COLO668 (cell line): ENCODE measurements around the gene CRY2.

Experiments used
- DNase-seq: peaks from one replicate; lab custom pipeline; 2025; ENCODE audit not compliant: unreplicated experiment; lab: John Stamatoyannopoulos, UW

The CRY2 gene

DNA sequence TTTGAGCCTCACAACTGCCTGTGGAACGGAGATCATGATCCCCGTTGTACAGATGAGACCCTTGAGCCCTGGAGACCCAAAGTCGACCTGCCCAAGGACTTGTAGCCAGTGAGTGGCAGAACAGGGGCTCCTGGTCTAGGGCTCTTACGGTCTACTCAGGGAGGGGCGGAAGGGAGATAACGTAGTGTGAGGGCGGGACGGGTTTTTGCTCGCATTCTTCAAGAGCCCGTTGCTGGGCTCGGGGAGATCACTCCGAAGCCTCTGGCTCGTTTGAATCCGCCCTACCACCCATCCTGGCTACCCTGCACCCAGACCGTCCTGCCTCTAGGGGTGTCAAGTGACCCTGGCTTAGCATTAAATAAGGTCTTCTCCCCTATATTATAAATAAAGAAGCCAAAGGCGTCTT is 639 bp downstream of the CRY2 start:
- peak; percentile 52 for DNase-seq

DNA sequence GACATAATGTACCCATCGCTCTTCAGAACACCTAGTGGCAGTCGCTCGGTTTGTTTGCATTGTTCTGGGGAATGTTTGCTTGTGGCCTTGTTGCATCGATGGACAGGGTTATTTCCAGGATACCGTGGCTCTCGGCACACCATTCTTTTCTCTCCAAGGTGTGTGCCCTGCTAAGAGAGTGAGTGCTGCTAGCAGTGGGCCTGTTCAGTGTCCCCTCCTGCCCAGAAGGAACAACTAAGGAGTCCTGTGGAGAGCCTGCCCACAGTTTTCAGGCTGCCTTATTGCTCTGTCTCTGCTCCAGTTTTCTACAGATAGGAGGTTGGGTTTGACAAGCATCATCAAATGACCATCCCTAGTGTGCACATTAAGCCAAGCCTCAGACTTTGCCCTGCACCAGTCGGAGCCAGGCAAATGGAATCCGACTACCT is 1.4 kb downstream of the CRY2 start:
- DNase-seq = peak; percentile 48

DNA sequence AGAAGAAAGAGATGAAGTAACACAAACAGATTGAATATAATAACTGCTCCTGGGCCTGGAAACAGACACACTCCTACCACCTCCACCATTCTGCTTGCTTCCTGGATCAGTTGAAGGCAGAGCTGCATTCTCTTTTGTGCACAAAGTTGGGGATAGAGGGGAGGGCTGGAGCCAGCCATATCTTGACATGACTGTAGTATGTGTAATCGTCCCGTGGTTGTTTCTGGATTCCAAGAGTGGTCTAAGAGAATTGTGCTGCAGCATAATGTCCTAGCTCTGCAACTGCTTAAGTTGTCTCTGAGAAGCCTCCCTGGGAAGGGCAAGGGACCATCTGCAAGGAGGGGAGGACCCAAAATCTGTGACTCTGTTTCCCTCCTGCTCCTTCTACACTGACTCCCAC is 3.2 kb downstream of the CRY2 start:
- DNase-seq = no peak

DNA sequence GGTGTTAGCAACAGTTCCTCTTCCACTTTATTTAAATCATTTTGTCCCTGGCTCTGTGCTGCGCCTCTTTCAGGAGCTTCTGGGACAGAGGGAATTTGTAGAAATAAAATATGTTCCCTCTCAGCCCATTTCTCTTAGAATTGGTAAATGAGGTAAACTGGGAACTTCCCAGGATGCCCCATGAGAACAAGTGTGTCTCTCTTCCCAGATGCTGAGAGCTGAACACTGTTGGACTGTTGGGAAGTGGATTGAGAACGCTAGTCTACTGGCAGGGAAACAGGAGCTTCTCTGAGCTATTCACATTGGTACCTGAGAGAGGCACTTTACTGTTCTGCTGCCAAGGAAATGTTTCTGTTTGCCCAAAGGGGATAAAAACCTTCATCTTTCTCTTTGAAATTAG is 4.0 kb downstream of the CRY2 start:
- DNase-seq = no peak

DNA sequence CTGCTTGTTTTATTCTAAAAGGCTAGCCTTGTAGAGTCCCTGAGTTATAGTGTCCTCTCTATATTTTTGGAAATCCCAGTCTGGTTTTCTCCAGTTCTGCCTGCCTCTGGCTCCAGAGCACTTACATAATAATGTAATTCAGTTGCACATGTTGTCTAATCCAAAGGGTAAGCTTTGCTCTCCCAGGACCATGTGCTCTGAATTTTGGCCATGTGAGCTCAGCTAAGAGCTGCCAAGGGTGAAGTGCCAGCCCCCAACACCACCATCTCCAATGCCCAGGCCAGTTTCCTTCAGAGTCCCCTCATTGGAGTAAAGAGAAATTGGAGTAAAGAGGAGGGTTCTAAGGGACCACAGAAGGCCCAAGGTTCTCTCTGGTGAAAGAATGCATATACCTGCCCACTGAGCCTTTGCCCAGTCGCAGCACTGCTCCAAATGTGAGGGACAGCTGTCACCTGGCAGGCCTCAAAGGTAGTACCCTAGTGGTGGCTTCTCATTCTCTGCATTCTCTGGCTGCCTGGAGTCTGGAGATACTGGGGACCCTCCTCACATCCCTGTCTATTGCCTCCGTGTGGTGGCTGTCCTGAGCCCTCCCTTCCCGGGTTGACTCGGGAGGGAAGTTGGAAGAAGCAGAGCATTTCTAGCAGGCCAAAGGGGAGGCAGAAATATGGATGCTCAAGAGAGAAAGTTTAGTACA is 4.9 kb downstream of the CRY2 start:
- no peak for DNase-seq

GRCh38 chr11:45852712-45853101 is 5.4 kb downstream of the CRY2 start:
- DNase-seq = no peak

- no peak for DNase-seq
These were observed 6.3 kb downstream of the CRY2 start for GRCh38 chr11:45853332-45854219.

GRCh38 chr11:45855308-45855707 is 8.0 kb downstream of the CRY2 start:
- DNase-seq = no peak

DNA sequence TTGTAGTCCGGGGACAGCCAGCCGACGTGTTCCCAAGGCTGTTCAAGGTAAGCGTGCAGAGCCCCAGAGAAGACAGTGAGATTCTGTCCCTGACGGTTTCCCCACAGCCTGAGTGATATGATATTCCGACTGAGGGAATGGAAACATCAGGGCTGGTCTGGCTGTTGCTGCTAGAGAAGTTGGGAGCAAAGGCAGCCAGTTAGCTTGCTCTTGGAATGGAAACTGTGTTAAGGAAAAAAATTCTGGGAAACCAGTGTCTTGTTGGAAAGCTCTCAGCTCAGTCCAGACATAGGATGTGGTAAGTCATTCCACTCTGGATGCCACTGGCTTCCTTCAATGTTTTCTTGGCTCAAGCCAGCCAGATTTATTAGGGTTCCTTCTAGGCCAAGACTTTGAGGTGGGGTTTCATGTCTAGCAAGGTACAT is 8.8 kb downstream of the CRY2 start:
- no peak for DNase-seq

DNA sequence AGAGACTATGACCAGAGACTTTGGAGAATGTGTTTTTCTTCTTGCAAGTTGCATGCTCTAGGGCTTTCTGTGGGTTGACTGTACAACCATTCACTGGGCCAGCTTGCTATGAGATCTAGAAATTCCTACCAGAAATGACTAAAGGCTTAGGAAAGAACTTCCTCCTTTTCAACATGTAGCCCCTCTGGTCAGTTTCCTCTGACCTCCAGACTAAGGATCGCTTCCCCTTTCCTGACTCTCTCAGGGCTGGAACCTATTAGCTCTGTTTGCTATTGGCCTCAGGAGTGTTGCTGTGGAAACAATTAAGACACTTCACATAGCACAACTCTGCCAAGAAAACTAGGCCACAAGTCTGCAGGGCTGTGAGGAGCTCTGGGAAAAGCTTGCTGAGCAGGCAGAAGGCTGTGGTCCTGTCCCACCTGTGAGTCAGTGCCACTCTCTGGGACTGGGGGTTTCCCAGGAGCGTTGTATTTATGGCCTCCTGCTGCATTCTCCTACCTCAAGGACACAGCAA is 10.7 kb downstream of the CRY2 start:
- DNase-seq = no peak

DNA sequence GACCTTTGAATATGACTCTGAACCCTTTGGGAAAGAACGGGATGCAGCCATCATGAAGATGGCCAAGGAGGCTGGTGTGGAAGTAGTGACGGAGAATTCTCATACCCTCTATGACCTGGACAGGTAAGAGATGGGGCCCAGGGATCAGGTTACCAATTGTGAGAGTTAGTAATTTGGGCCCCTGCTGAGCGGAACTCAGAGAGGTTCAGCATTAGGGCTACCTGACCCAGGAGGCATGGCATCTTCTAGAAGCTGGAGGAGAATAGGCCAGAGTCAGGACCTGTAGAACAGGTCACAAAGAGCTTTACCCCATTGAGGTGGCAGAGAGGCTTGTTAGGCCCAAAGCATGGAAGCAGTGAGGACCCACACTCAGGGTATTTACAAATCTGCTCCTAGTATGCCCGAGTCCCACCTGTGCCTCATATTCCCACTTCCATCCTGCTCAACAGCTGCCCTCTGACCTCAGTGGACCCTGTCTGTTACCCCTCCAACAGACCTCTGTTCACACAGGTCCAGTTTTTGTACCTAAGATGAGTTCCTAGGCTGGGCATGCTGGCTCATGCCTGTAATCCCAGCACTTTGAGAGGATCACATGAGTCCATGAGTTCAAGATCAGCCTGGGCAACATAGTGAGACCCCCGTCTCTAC is 11.6 kb downstream of the CRY2 start:
- DNase-seq = no peak

- no peak for DNase-seq
These were observed 12.4 kb downstream of the CRY2 start for GRCh38 chr11:45859661-45860140.

- no peak for DNase-seq
These were observed 13.1 kb downstream of the CRY2 start for GRCh38 chr11:45860348-45860747.

DNA sequence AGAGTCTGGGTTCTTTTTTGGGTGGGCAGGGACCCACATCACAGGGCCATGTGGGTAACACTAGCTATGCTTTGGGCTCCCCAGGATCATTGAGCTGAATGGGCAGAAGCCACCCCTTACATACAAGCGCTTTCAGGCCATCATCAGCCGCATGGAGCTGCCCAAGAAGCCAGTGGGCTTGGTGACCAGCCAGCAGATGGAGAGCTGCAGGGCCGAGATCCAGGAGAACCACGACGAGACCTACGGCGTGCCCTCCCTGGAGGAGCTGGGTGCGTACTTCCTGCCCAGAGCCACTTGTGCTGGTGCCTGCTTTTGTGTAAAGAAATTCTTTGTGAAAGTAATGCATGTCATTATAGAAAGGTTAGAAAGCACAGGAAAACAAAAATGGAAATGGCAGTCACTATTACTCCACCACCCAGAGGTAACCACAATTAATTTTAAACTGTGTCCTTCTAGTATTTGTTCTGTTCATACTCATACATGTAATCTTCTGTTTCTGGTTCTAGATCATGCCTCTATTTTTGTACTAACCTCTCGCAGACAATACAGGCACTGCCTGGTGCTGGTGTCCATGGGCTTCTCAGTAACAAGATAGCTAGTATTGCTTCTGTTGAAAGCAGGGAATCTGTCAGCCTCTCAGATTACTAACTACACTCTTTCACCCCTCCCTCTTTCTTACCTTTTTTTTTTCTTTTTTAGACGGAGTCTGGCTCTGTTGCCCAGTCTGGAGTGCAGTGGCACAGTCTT is 13.7 kb downstream of the CRY2 start:
- no peak for DNase-seq

DNA sequence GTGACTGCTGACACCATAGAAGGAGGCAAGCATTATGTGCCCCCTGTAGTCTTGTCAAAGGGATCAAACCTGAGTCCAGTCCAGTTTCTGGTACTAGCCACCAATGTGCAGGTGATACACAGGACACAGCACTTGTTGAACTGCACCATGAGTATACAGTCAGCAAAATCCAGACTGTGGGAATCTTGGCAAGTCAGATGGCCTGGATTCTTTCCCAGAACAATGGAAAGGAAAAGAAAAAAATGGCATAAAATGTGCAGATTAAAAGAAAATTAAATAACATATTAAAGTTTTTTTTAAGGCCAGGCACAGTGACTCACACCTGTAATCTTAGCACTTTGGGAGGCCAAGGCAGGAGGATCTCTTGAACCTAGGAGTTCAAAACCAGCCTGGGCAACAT is 16.8 kb downstream of the CRY2 start:
- DNase-seq = no peak

DNA sequence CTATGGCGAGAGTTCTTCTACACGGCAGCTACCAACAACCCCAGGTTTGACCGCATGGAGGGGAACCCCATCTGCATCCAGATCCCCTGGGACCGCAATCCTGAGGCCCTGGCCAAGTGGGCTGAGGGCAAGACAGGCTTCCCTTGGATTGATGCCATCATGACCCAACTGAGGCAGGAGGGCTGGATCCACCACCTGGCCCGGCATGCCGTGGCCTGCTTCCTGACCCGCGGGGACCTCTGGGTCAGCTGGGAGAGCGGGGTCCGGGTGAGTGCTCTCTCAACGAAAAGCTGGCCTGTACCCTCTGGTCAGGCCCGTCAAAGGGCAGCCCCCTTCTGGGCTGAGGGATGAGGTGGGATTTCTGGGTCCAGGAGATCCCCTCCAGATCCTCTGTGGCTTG is 22.3 kb downstream of the CRY2 start:
- no peak for DNase-seq

- DNase-seq = no peak
These were observed 23.4 kb downstream of the CRY2 start for GRCh38 chr11:45870706-45871105.

DNA sequence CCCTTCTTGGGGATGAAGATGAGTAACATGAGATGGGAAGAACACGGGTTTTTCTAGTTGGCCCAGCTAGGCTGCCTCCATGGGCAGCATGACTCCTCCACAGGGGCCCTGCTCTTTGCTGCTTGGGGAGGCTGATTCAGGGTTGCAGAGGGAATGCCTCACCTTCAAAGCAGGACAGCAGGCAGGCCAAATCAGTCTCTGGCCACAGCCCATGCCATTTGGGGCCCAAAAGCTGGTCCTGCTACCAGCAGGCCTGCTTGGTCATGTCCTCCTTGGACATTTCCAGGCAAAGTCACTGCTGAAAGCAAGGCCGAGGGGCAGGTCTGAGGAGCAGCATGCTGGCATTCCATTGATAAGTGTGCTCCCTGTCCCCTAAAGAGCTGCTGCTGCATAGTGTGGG is 24.4 kb downstream of the CRY2 start:
- DNase-seq = no peak

DNA sequence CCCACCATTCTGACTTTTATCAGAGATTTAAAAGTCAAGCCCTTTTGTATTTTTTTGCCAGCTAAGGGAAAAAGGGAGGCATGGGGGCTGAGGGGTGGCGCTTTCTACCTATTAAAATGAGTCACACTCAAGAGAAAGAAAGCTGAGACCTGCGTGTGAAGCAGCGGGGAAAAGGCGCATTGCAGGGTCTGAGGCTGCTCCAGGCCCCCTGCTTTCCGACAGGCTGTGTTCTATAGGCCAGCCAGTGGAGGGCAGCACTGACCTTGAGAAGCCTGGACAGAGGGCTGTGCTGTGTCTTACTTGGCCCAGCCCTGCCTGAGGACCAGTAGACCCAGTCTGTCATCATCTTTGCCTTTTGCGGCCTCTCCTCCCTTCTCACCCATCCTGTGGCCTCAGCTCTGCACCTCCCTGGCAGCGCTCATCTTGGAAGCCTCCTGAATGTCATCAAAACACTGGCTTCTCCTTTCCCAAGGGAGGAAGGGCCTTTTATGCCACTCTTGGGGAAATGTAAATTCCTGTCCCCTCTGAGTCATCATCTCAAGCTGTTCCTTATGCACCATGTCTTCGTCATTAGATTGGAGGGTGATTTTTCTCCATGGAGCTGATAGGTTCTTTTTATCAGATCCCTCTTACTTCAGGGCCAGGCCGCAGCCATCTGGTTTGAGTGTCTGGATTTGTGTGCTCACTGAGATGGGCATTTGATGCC is 25.5 kb downstream of the CRY2 start:
- DNase-seq = peak; percentile 65

DNA sequence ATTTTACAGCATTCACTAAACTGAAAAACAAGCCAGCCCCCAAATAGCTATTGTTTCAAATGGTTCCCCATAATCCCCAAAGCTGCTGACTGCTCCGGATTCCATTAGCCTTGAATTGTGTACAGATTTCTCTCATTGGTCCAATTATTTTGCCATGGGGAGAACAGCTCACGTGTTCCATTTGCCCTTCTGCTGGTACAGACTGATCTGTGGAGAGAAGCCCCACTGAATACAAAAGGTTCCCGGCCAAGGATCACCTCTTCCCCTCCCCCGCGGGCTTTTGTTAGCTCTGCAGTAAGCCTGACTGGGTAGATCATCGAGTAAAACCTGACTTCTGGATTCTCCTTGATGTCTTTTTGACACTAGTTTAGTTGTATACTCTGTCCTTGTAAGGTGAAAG is 29.1 kb downstream of the CRY2 start:
- DNase-seq = no peak
